HepG2 (cell line): ENCODE measurements around the gene DDX17. TPM values are rescaled to one million over a fixed set of nuclear protein-coding genes. Genes with fewer than 3 reads are reported as not detected.

Source experiments
- HDAC6 ChIP-seq: fragments of 200-600 bp; sonication (generic); IDR thresholded peaks from 2 replicates; pipeline ENCODE4 v1.7.0; 2017; ENCODE audit warnings: mild to moderate bottlenecking, antibody characterized with exemption, low read length, low read depth
- LRRFIP1 ChIP-seq: sonication (generic); formaldehyde crosslinking; conservative IDR thresholded peaks from 2 replicates; pipeline ENCODE4 v1.4.0; 2020; ENCODE audit warnings: missing genetic modification reagents
- PITX1 ChIP-seq: sonication (generic); formaldehyde crosslinking; IDR thresholded peaks from 2 replicates; pipeline ENCODE4 v1.5.1; 2020; ENCODE audit warnings: mild to moderate bottlenecking, missing genetic modification reagents
- PPARG ChIP-seq: conservative IDR thresholded peaks from 2 replicates; pipeline ENCODE4 v1.6.1; 2016; ENCODE audit warnings: missing biosample characterization, missing genetic modification reagents
- TFDP1 ChIP-seq: IDR thresholded peaks from 2 replicates; pipeline ENCODE4 v1.6.1; 2016; ENCODE audit warnings: missing compliant biosample characterization, missing genetic modification reagents, borderline replicate concordance
- ZBTB2 ChIP-seq: sonication (generic); formaldehyde crosslinking; IDR thresholded peaks from 2 replicates; pipeline ENCODE4 v1.8.0; 2022; ENCODE audit warnings: low read depth, missing genetic modification reagents
- ZKSCAN8 ChIP-seq: IDR thresholded peaks from 2 replicates; pipeline ENCODE4 v1.6.1; 2016; ENCODE audit warnings: borderline replicate concordance, missing genetic modification reagents, missing compliant biosample characterization
- ZNF12 ChIP-seq: sonication (generic); formaldehyde crosslinking; IDR thresholded peaks from 2 replicates; pipeline ENCODE4 v1.5.0; 2020; ENCODE audit warnings: missing genetic modification reagents
- ZNF577 ChIP-seq: sonication (generic); formaldehyde crosslinking; IDR thresholded peaks from 2 replicates; pipeline ENCODE4 v1.4.0; 2020; ENCODE audit warnings: mild to moderate bottlenecking, low read depth, missing genetic modification reagents, borderline replicate concordance
- polyA plus RNA-seq, 8 experiments: library from polyadenylated mRNA; depleted of rRNA in 3 of 8; stranded (reverse) in 7 of 8; unstranded in 1 of 8; fragments of >200 nt; fragmentation: Illumina TruSeq in 4 of 8; extraction: Trizol in 4 of 8; gene quantifications; 2 replicates each; pipeline versions ENCODE4 v1.2.1 to v1.2.3, GENCODE V29; 2011 to 2016; ENCODE audit warnings: low read depth in 4 of 8, missing spikeins in 1 of 8, mixed read lengths in 1 of 8; ENCODE audit not compliant: insufficient read depth in 1 of 8
- total RNA-seq, 5 experiments: library from RNA; depleted of rRNA; stranded (reverse); fragments of >200 nt; fragmentation: Illumina TruSeq; extraction: Trizol; gene quantifications; 2 replicates each; pipeline ENCODE4 v1.2.3, GENCODE V29; 2016; ENCODE audit warnings: low read depth in 1 of 5
- TF ChIP-seq, protein P1 (sequence below): sonication (generic); formaldehyde crosslinking; IDR thresholded peaks from 2 replicates; pipeline ENCODE4 v1.8.1; 2023; ENCODE audit warnings: mild to moderate bottlenecking, moderate library complexity, missing genetic modification reagents
- TF ChIP-seq, protein P2 (sequence below): sonication (generic); formaldehyde crosslinking; IDR thresholded peaks from 2 replicates; pipeline ENCODE4 v1.5.0; 2020; ENCODE audit warnings: mild to moderate bottlenecking, missing genetic modification reagents
- TF ChIP-seq, protein P3 (sequence below): sonication (generic); formaldehyde crosslinking; IDR thresholded peaks from 2 replicates; pipeline ENCODE4 v1.4.0; 2020; ENCODE audit warnings: missing genetic modification reagents, mild to moderate bottlenecking, borderline replicate concordance
- TF ChIP-seq, protein P4 (sequence below): sonication (generic); formaldehyde crosslinking; IDR thresholded peaks from 2 replicates; pipeline ENCODE4 v1.5.1; 2020; ENCODE audit warnings: mild to moderate bottlenecking, missing genetic modification reagents, moderate library complexity

Gene DDX17
- total and polyA plus RNA-seq, 2 of the 13 experiments (the other 11 are each of a cell fraction or from before 2014, with no cell fraction given), result 238 to 344 TPM

GRCh38 chr22:38462960-38463784 is 42.9 kb downstream of the DDX17 start (continued):
- no peak for TF ChIP-seq ZBTB2 (CRISPR knock-in tag)
- peak; percentile 60; the same call in 1 of the 2 replicates for TF ChIP-seq TFDP1 (CRISPR knock-in tag)
- TF ChIP-seq, protein P1, sequence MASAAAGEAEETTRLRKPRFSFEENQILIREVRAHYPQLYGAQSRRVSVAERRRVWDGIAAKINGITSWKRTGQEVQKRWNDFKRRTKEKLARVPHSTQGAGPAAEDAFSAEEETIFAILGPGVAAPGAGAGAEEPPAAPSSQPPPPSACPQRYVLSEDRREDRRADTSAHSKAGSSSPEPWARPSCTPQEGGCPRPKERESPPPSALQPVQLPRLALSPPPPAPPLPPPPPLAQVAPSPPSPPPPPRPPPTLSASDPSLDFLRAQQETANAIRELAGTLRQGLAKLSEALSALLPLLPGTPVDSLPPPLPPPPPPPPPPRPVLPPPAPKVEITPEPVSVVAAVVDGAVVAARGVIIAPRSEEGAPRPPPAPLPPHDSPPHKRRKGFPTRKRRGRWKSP (CRISPR knock-in tag), result peak; percentile 71
- TF ChIP-seq PPARG (CRISPR knock-in tag), result no peak; the same call in 1 of the 2 replicates
- TF ChIP-seq, protein P2, sequence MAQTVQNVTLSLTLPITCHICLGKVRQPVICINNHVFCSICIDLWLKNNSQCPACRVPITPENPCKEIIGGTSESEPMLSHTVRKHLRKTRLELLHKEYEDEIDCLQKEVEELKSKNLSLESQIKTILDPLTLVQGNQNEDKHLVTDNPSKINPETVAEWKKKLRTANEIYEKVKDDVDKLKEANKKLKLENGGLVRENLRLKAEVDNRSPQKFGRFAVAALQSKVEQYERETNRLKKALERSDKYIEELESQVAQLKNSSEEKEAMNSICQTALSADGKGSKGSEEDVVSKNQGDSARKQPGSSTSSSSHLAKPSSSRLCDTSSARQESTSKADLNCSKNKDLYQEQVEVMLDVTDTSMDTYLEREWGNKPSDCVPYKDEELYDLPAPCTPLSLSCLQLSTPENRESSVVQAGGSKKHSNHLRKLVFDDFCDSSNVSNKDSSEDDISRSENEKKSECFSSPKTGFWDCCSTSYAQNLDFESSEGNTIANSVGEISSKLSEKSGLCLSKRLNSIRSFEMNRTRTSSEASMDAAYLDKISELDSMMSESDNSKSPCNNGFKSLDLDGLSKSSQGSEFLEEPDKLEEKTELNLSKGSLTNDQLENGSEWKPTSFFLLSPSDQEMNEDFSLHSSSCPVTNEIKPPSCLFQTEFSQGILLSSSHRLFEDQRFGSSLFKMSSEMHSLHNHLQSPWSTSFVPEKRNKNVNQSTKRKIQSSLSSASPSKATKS (CRISPR knock-in tag), result no peak
- TF ChIP-seq, protein P3, sequence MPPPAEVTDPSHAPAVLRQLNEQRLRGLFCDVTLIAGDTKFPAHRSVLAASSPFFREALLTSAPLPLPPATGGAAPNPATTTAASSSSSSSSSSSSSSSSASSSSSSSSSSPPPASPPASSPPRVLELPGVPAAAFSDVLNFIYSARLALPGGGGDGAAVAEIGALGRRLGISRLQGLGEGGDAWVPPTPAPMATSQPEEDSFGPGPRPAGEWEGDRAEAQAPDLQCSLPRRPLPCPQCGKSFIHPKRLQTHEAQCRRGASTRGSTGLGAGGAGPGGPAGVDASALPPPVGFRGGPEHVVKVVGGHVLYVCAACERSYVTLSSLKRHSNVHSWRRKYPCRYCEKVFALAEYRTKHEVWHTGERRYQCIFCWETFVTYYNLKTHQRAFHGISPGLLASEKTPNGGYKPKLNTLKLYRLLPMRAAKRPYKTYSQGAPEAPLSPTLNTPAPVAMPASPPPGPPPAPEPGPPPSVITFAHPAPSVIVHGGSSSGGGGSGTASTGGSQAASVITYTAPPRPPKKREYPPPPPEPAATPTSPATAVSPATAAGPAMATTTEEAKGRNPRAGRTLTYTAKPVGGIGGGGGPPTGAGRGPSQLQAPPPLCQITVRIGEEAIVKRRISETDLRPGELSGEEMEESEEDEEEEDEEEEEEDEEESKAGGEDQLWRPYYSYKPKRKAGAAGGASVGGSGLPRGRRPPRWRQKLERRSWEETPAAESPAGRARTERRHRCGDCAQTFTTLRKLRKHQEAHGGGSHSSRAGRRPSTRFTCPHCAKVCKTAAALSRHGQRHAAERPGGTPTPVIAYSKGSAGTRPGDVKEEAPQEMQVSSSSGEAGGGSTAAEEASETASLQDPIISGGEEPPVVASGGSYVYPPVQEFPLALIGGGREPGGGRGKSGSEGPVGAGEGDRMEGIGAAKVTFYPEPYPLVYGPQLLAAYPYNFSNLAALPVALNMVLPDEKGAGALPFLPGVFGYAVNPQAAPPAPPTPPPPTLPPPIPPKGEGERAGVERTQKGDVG (CRISPR knock-in tag), result no peak
- no peak for TF ChIP-seq ZNF12 (CRISPR knock-in tag)
- peak; percentile 30; the same call in 1 of the 2 replicates for TF ChIP-seq PITX1 (CRISPR knock-in tag)
- TF ChIP-seq ZKSCAN8 (CRISPR knock-in tag), result peak; percentile 36; the same call in 1 of the 2 replicates
- no peak for TF ChIP-seq LRRFIP1 (CRISPR knock-in tag)
- TF ChIP-seq, protein P4, sequence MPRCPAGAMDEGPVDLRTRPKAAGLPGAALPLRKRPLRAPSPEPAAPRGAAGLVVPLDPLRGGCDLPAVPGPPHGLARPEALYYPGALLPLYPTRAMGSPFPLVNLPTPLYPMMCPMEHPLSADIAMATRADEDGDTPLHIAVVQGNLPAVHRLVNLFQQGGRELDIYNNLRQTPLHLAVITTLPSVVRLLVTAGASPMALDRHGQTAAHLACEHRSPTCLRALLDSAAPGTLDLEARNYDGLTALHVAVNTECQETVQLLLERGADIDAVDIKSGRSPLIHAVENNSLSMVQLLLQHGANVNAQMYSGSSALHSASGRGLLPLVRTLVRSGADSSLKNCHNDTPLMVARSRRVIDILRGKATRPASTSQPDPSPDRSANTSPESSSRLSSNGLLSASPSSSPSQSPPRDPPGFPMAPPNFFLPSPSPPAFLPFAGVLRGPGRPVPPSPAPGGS, result no peak
- TF ChIP-seq HDAC6, result no peak
- no peak for TF ChIP-seq ZNF577 (CRISPR knock-in tag)
